GM12878 (cell line): ENCODE measurements around the gene TMEM88. TPM values are rescaled to one million over a fixed set of nuclear protein-coding genes. Genes with fewer than 3 reads are reported as not detected.

Source experiments
- ASH2L ChIP-seq: fragments of 300-600, 200-600 bp; sonication (generic); IDR thresholded peaks from 2 replicates; pipeline ENCODE4 v1.6.1; 2017; ENCODE audit warnings: low read depth, mild to moderate bottlenecking, borderline replicate concordance
- HCFC1 ChIP-seq: fragments of 150-350 bp; IDR thresholded peaks from 2 replicates; pipeline ENCODE4 v1.6.1; 2014; ENCODE audit warnings: low read length
- HDAC6 ChIP-seq: fragments of 200-600 bp; sonication (generic); IDR thresholded peaks from one replicate; pipeline ENCODE4 v1.8.0; 2017; ENCODE audit warnings: antibody characterized with exemption; ENCODE audit not compliant: unreplicated experiment
- IKZF1 ChIP-seq: fragments of 450-650 bp; conservative IDR thresholded peaks from 2 replicates; pipeline ENCODE4 v1.6.1; 2017; ENCODE audit warnings: antibody characterized with exemption, mild to moderate bottlenecking
- IRF3 ChIP-seq: fragments of 450-650 bp; IDR thresholded peaks from 2 replicates; pipeline ENCODE4 v1.6.1; 2014; ENCODE audit warnings: mild to moderate bottlenecking
- KAT2A ChIP-seq: conservative IDR thresholded peaks from 2 replicates; pipeline ENCODE4 v1.6.1; 2011; ENCODE audit warnings: low read depth, low read length; ENCODE audit not compliant: control insufficient read depth
- MAX ChIP-seq: IDR thresholded peaks from 2 replicates; pipeline ENCODE4 v1.6.1; 2012; ENCODE audit warnings: low read depth, low read length, improper control_type of control experiment
- MTA3 ChIP-seq: IDR thresholded peaks from 2 replicates; pipeline ENCODE4 v1.6.1; 2012; ENCODE audit warnings: low read length, inconsistent platforms, borderline replicate concordance
- NFYB ChIP-seq: IDR thresholded peaks from 2 replicates; pipeline ENCODE4 v1.6.1; 2011; ENCODE audit warnings: low read depth, mild to moderate bottlenecking, low read length, improper control_type of control experiment, moderate library complexity; ENCODE audit not compliant: insufficient read depth
- NR2C1 ChIP-seq: fragments of 450-650 bp; IDR thresholded peaks from 2 replicates; pipeline ENCODE4 v1.6.1; 2017; ENCODE audit warnings: antibody characterized with exemption, mild to moderate bottlenecking, moderate library complexity
- NR2C2 ChIP-seq: IDR thresholded peaks from 2 replicates; pipeline ENCODE4 v1.6.1; 2011; ENCODE audit warnings: borderline replicate concordance, low read depth; ENCODE audit not compliant: control insufficient read depth, insufficient read length
- RAD21 ChIP-seq: IDR thresholded peaks from 2 replicates; pipeline ENCODE4 v1.6.1; 2011; ENCODE audit warnings: mild to moderate bottlenecking, low read depth, low read length, moderate library complexity; ENCODE audit not compliant: insufficient read depth
- REST ChIP-seq: IDR thresholded peaks from 2 replicates; pipeline ENCODE4 v1.6.1; 2012; ENCODE audit warnings: mild to moderate bottlenecking, low read depth, low read length
- USF2 ChIP-seq: IDR thresholded peaks from 2 replicates; pipeline ENCODE4 v1.6.1; 2011; ENCODE audit warnings: low read depth, low read length, improper control_type of control experiment, borderline replicate concordance
- ZBTB4 ChIP-seq: fragments of 450-650 bp; formaldehyde crosslinking; IDR thresholded peaks from 2 replicates; pipeline ENCODE4 v1.4.0; 2022; ENCODE audit warnings: mild to moderate bottlenecking, moderate library complexity
- ZNF207 ChIP-seq: fragments of 450-650 bp; IDR thresholded peaks from 2 replicates; pipeline ENCODE4 v1.6.1; 2014; ENCODE audit warnings: antibody characterized with exemption, mild to moderate bottlenecking, borderline replicate concordance
- ZNF24 ChIP-seq: fragments of 450-650 bp; IDR thresholded peaks from 2 replicates; pipeline ENCODE4 v1.6.1; 2017; ENCODE audit warnings: antibody characterized with exemption, mild to moderate bottlenecking
- ZSCAN29 ChIP-seq: fragments of 450-650 bp; IDR thresholded peaks from 2 replicates; pipeline ENCODE4 v1.6.1; 2017; ENCODE audit warnings: mild to moderate bottlenecking, moderate library complexity
- ZZZ3 ChIP-seq: IDR thresholded peaks from 2 replicates; pipeline ENCODE4 v1.6.1; 2011; ENCODE audit warnings: low read depth; ENCODE audit not compliant: control insufficient read depth, insufficient read length
- polyA plus RNA-seq, 11 experiments: library from polyadenylated mRNA; depleted of rRNA in 4 of 11; unstranded in 6 of 11; stranded (reverse) in 5 of 11; fragments of >200 nt; fragmentation: Nextera tagmentation in 4 of 11; fragmentation: Illumina TruSeq in 1 of 11; extraction: Ambion mirVana in 4 of 11; extraction: Trizol in 1 of 11; gene quantifications; 1 replicate in 1 of 11; 2 replicates in 10 of 11; pipeline versions ENCODE4 v1.2.1 to v1.2.3, GENCODE V29; 2011 to 2016; ENCODE audit warnings: inconsistent platforms in 2 of 11, missing spikeins in 2 of 11, low read depth in 1 of 11
- total RNA-seq, 4 experiments: library from RNA; depleted of rRNA in 3 of 4; stranded (reverse); fragments of >200 nt in 3 of 4; fragmentation: Illumina TruSeq in 1 of 4; extraction: Trizol in 1 of 4; gene quantifications; 2 replicates each; pipeline versions ENCODE4 v1.2.1 to v1.2.3, GENCODE V29; 2013 to 2021

TMEM88 gene
- total and polyA plus RNA-seq, 10 of the 15 experiments (the other 5 are each of a cell fraction or from before 2014, with no cell fraction given), result 0.21 to 2.2 (median 0.62) TPM; not detected in 5

- TF ChIP-seq USF2 (peak; percentile 55), IKZF1 (peak; percentile 39), MAX (peak; percentile 96), RAD21 (no peak), ZNF207 (no peak), ZZZ3 (no peak), IRF3 (no peak), NFYB (no peak), ASH2L (peak; percentile 71; the same call in 1 of the 2 replicates), KAT2A (no peak), ZNF24 (no peak), ZBTB4 (no peak), REST (no peak), HCFC1 (no peak), MTA3 (no peak), NR2C1 (no peak), NR2C2 (no peak), HDAC6 (no peak), ZSCAN29 (no peak)
Observed at GRCh38 chr17:7843536-7844291, 11.2 kb upstream of the TMEM88 start (continued).
